DND-41 (cell line): ENCODE measurements around the gene TMEM51.

ENCODE experiments used
- ATAC-seq: fragments of 200-7000 bp; cut with Tn5 transposase; 3 replicates; pipeline ENCODE4 v1.9.1; 2021; ENCODE audit warnings: low read depth; ENCODE audit not compliant: insufficient read depth
- DNase-seq: peaks from one replicate; pipeline ENCODE4 v3.0.0-alpha.2; 2020
- H2AFZ ChIP-seq: 2 replicates; pipeline ENCODE4 v1.6.0; 2012; ENCODE audit warnings: low read depth, low read length
- H3K27ac ChIP-seq: 2 replicates; pipeline ENCODE4 v1.5.1; 2012; ENCODE audit warnings: low read length, inconsistent platforms
- H3K27me3 ChIP-seq: fragments of 200-600 bp; sonication (generic); 2 replicates; pipeline ENCODE4 v1.6.0; 2012; ENCODE audit warnings: low read length, mild to moderate bottlenecking, inconsistent platforms; ENCODE audit not compliant: insufficient read depth, poor library complexity
- H3K36me3 ChIP-seq: 2 replicates; pipeline ENCODE4 v1.5.1; 2012; ENCODE audit warnings: low read length, inconsistent platforms; ENCODE audit not compliant: insufficient read depth
- H3K4me1 ChIP-seq: 2 replicates; pipeline ENCODE4 v1.5.1; 2012; ENCODE audit warnings: mild to moderate bottlenecking, low read length; ENCODE audit not compliant: insufficient read depth
- H3K4me2 ChIP-seq: 2 replicates; pipeline ENCODE4 v1.6.0; 2012; ENCODE audit warnings: mild to moderate bottlenecking, moderate library complexity, low read length, inconsistent platforms; ENCODE audit not compliant: insufficient read depth
- H3K4me3 ChIP-seq, 2 experiments: fragments of 200-600 bp in 1 of 2; shearing (Covaris generic) in 1 of 2; 2 replicates each; pipeline ENCODE4 v1.5.1; 2012 to 2016; ENCODE audit warnings: inconsistent platforms in 2 of 2, low read length in 2 of 2, mild to moderate bottlenecking in 2 of 2, low read depth in 1 of 2, moderate library complexity in 1 of 2
- H3K79me2 ChIP-seq: 2 replicates; pipeline ENCODE4 v1.6.0; 2012; ENCODE audit warnings: low read length, inconsistent platforms; ENCODE audit not compliant: insufficient read depth
- H3K9ac ChIP-seq: 2 replicates; pipeline ENCODE4 v1.6.0; 2012; ENCODE audit warnings: low read depth, mild to moderate bottlenecking, inconsistent platforms, low read length, moderate library complexity
- H3K9me3 ChIP-seq: 2 replicates; pipeline ENCODE4 v1.5.1; 2012; ENCODE audit warnings: low read length, moderate library complexity, mild to moderate bottlenecking, inconsistent platforms; ENCODE audit not compliant: insufficient read depth, severe bottlenecking
- H4K20me1 ChIP-seq: 2 replicates; pipeline ENCODE4 v1.6.0; 2012; ENCODE audit warnings: low read length; ENCODE audit not compliant: insufficient read depth
- CTCF ChIP-seq: IDR thresholded peaks from 2 replicates; pipeline ENCODE4 v1.5.1; 2012; ENCODE audit warnings: borderline replicate concordance, low read length, moderate library complexity, mild to moderate bottlenecking; ENCODE audit not compliant: poor library complexity, severe bottlenecking; ENCODE audit errors: extremely low read depth
- EZH2 ChIP-seq: IDR thresholded peaks from 3 replicates; pipeline ENCODE4 v1.6.1; 2012; ENCODE audit warnings: borderline replicate concordance, low read depth, mild to moderate bottlenecking, moderate library complexity, low read length, inconsistent platforms; ENCODE audit not compliant: severe bottlenecking

Gene TMEM51

GRCh38 chr1:15159166-15159555 lies 5.6 kb downstream of the TMEM51 start:
- DNase-seq (no peak), ATAC-seq (no peak)
- no peak overlapping the region for H3K9ac ChIP-seq
- no peaks in the 10 kb centered on the region for H3K27me3 ChIP-seq
- peaks cover 19% of the 10 kb centered on the region for H3K4me1 ChIP-seq
- H3K27ac ChIP-seq = no peak overlapping the region
- no peak overlapping the region for H2AFZ ChIP-seq
- H3K9me3 ChIP-seq = no peaks in the 10 kb centered on the region
- H4K20me1 ChIP-seq = no peaks in the 10 kb centered on the region
- no peak overlapping the region for H3K4me2 ChIP-seq
- TF ChIP-seq CTCF = no peak
- no peak for TF ChIP-seq EZH2
- H3K4me3 ChIP-seq = no peak overlapping the region
- H3K79me2 ChIP-seq = no peaks in the 10 kb centered on the region
- H3K36me3 ChIP-seq = no peaks in the 10 kb centered on the region

GRCh38 chr1:15160626-15161025 lies 7.1 kb downstream of the TMEM51 start:
- H3K4me2 ChIP-seq = no peak overlapping the region
- no peaks in the 10 kb centered on the region for H3K79me2 ChIP-seq
- H4K20me1 ChIP-seq = no peaks in the 10 kb centered on the region

GRCh38 chr1:15167386-15167785 lies 13.8 kb downstream of the TMEM51 start:
- no peaks in the 10 kb centered on the region for H3K36me3 ChIP-seq
- no peak overlapping the region for H3K4me2 ChIP-seq
- DNase-seq (no peak), ATAC-seq (no peak)
- no peak overlapping the region for H3K27ac ChIP-seq
- no peaks in the 10 kb centered on the region for H3K4me1 ChIP-seq
- H4K20me1 ChIP-seq = no peaks in the 10 kb centered on the region
- H3K9me3 ChIP-seq = no peaks in the 10 kb centered on the region
- H3K79me2 ChIP-seq = no peaks in the 10 kb centered on the region
- no peak overlapping the region for H3K4me3 ChIP-seq
- TF ChIP-seq EZH2 = no peak
- TF ChIP-seq CTCF = no peak
- H3K27me3 ChIP-seq = no peaks in the 10 kb centered on the region
- no peak overlapping the region for H3K9ac ChIP-seq
- H2AFZ ChIP-seq = no peak overlapping the region

More at GRCh38 chr1:15160626-15161025, 7.1 kb downstream of the TMEM51 start:
- no peak for TF ChIP-seq CTCF
- no peak for TF ChIP-seq EZH2
- ATAC-seq = no peak
- Histone ChIP-seq H3K9me3 (no peaks in the 10 kb centered on the region), H3K9ac (no peak overlapping the region), H3K36me3 (no peaks in the 10 kb centered on the region), H2AFZ (no peak overlapping the region), H3K4me3 (no peak overlapping the region), H3K27ac (no peak overlapping the region), H3K4me1 (peaks cover 16% of the 10 kb centered on the region), H3K27me3 (no peaks in the 10 kb centered on the region)
- DNase-seq = no peak

- Histone ChIP-seq H3K27me3 (no peaks in the 10 kb centered on the region), H3K4me1 (no peaks in the 10 kb centered on the region), H3K4me3 (no peak overlapping the region), H3K9ac (no peak overlapping the region), H3K27ac (no peak overlapping the region), H3K36me3 (no peaks in the 10 kb centered on the region), H3K9me3 (no peaks in the 10 kb centered on the region), H4K20me1 (no peaks in the 10 kb centered on the region), H3K4me2 (no peak overlapping the region), H2AFZ (no peak overlapping the region), H3K79me2 (no peaks in the 10 kb centered on the region)
- ATAC-seq (no peak), DNase-seq (no peak)
- TF ChIP-seq EZH2 = no peak
- no peak for TF ChIP-seq CTCF
These were observed 14.9 kb downstream of the TMEM51 start for GRCh38 chr1:15168479-15168878.
